Stomach (tissue), 9 donors: ENCODE results near the gene ST14. TPM values are rescaled to one million over a fixed set of nuclear protein-coding genes. Genes with fewer than 3 reads are reported as not detected.

Experiments
- DNase-seq, 2 donors: peaks; one replicate each; pipeline versions ENCODE4 v3.0.0 to v3.0.0-alpha.2; 2013 to 2019
- H3K27ac ChIP-seq, 5 donors: fragments of 200-600 bp in 4 of 5; sonication (generic) in 4 of 5; one replicate each; pipeline ENCODE4 v1.5.1; 2013 to 2019; ENCODE audit warnings: mild to moderate bottlenecking in 1 of 5, moderate library complexity in 1 of 5
- H3K27me3 ChIP-seq, 3 donors: fragments of 200-600 bp; sonication (generic); one replicate each; pipeline ENCODE4 v1.5.1; 2017 to 2019; ENCODE audit warnings: mixed run types in 1 of 3
- H3K36me3 ChIP-seq, 4 donors: fragments of 200-600 bp; sonication (generic); 1 replicate in 3 of 4; 2 replicates in 1 of 4; pipeline ENCODE4 v1.5.1; 2016 to 2019
- H3K4me1 ChIP-seq, 4 donors: fragments of 200-600 bp; sonication (generic); one replicate each; pipeline ENCODE4 v1.5.1; 2016 to 2019
- H3K4me3 ChIP-seq, 4 donors: fragments of 200-600 bp; sonication (generic) in 3 of 4; one replicate each; pipeline ENCODE4 v1.5.1; 2016 to 2019; ENCODE audit warnings: mild to moderate bottlenecking in 1 of 4
- H3K9me3 ChIP-seq, 4 donors: fragments of 200-600 bp; sonication (generic); one replicate each; pipeline ENCODE4 v1.5.1; 2016 to 2019
- EP300 ChIP-seq: sonication (generic); formaldehyde crosslinking; IDR thresholded peaks from one replicate; pipeline ENCODE4 v1.6.1; 2017; ENCODE audit warnings: antibody characterized with exemption
- POLR2A ChIP-seq, 4 donors: fragments of 450-650 bp; IDR thresholded peaks; one replicate each; pipeline ENCODE4 v1.6.1; 2016; ENCODE audit warnings: antibody characterized with exemption in 4 of 4, control low read depth in 2 of 4, mild to moderate bottlenecking in 1 of 4, moderate library complexity in 1 of 4
- POLR2AphosphoS5 ChIP-seq, 3 donors: sonication (generic); formaldehyde crosslinking; IDR thresholded peaks; one replicate each; pipeline ENCODE4 v1.6.1; 2016; ENCODE audit warnings: antibody characterized with exemption in 3 of 3
- whole genome bisulfite sequencing, 5 donors: extraction: QIAGEN DNeasy Blood & Tissue Kit in 3 of 5; methylation state at CpG; one replicate each; pipeline versions ENCODE4 v1.1.5 to v1.1.7; 2013 to 2018; 5-methylcytosine and 5-hydroxymethylcytosine counted together
- intact Hi-C: fragments of 100-400 bp; cut with DNase I; formaldehyde crosslinking; loops from one replicate; pipeline ENCODE4 v1.15.1; 2023; ENCODE audit warnings: low total_unique reads
- polyA plus RNA-seq, 3 donors: library from polyadenylated mRNA; stranded (reverse); fragments of 200-250 nt; gene quantifications; one replicate each; pipeline ENCODE4 v1.2.3, GENCODE V29; 2013
- total RNA-seq, 5 donors: library from RNA; depleted of rRNA; stranded (reverse); fragments of >200 nt; gene quantifications; one replicate each; pipeline versions ENCODE4 v1.1.0 to v1.2.3, GENCODE V29; 2014 to 2016
- TF ChIP-seq, protein P1 (sequence below), 7 experiments: fragments of 450-650 bp in 4 of 7; fragments of 200-600 bp in 3 of 7; sonication (generic) in 3 of 7; IDR thresholded peaks; one replicate each; pipeline ENCODE4 v1.5.1; 2016 to 2019; ENCODE audit warnings: antibody characterized with exemption in 7 of 7, control low read depth in 2 of 7, mild to moderate bottlenecking in 1 of 7
- donor health status: healthy with polysubstance abuse.
- donor health status: Bipolar disorder and iron deficiency.
- donor health status: healthy.

Gene ST14
- total and polyA plus RNA-seq, 8 donors, result 12.4 to 380 (median 50.0) TPM

DNA sequence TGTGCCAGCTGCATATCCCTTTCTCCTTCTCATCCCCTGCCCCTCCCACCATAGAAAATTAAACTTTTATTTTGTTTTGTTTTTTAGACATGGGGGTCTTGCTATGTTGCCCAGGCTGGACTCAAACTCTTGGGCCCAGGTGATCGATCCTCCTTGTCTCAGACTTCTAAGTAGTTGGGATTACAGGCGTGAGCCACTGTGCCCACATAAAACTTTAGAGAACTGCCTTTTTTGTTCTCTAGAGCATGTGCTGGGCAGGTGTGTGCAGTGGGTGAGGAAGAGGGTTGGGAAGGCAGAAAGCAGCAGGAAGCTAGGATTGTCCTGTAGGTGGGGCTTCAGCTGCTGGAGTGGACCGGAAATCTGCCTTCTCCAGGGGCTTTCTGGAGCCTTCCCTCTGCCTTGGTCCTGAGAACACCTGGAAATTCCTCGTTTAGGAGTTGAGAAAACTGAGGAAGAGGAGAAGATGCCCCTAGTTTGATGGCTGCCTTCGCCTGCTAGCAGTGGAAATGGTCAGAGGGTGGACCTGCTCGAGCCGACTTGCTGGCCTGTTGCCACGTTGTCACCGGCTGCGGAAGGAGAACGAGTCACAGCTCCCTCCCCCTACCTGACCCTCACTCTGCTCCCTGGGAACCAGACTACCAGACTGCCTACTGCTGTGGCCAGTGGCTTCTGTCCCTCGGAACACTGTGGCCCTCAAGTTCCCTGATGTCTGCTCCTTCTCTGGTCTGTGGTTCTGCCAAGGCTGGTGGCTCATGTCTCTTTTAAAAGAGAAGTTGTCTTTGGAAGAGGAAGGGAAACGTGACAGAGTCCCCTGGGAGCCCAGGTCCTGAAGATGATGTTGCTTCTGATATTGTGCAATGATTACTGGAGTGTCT lies 4.0 kb downstream of the ST14 start:
- Histone ChIP-seq H3K9me3 (no peaks in the 10 kb centered on the region), H3K4me3 (peak overlapping the region in 2 of 4 donors; percentile 4 to 7), H3K27ac (peak overlapping the region; percentile 44 to 76 (median 66)), H3K36me3 (no peaks in the 10 kb centered on the region), H3K27me3 (peaks cover 0 to 46% (median 0%) of the 10 kb centered on the region in 3 donors), H3K4me1 (peaks cover 32 to 86% (median 59%) of the 10 kb centered on the region in 4 donors)
- 23 to 43% (median 29%) methylated on average over 13 of the region's 13 CpGs for whole genome bisulfite sequencing, 5 donors
- DNase-seq, result peak; percentile 69 to 80
- TF ChIP-seq, protein P1, sequence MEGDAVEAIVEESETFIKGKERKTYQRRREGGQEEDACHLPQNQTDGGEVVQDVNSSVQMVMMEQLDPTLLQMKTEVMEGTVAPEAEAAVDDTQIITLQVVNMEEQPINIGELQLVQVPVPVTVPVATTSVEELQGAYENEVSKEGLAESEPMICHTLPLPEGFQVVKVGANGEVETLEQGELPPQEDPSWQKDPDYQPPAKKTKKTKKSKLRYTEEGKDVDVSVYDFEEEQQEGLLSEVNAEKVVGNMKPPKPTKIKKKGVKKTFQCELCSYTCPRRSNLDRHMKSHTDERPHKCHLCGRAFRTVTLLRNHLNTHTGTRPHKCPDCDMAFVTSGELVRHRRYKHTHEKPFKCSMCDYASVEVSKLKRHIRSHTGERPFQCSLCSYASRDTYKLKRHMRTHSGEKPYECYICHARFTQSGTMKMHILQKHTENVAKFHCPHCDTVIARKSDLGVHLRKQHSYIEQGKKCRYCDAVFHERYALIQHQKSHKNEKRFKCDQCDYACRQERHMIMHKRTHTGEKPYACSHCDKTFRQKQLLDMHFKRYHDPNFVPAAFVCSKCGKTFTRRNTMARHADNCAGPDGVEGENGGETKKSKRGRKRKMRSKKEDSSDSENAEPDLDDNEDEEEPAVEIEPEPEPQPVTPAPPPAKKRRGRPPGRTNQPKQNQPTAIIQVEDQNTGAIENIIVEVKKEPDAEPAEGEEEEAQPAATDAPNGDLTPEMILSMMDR (IDR thresholded peaks at IDR 0.05), result peak in 2 of 7 experiments; percentile 24 to 30
- TF ChIP-seq POLR2A (IDR thresholded peaks at IDR 0.05), result no peak
- TF ChIP-seq EP300, result no peak
- TF ChIP-seq POLR2AphosphoS5 (IDR thresholded peaks at IDR 0.05), result no peak
- intact Hi-C loops, result no loop called here

DNA sequence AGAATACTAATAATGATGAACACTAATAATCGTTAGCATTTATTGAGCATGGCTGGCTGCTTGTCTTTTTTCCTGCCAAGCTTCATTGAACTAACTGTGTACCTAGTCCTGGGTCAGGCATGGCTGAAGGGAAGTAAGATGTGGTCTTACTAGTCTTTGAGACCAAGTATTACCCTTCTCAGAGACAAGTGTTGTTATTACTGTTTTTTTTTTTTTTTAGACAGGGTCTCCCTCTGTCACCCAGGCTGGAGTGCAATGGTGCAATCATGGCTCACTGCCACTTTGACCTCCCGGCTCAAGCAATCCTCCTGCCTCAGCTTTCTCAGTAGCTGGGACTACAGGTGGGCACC lies 4.6 kb downstream of the ST14 start:
- H3K27me3 ChIP-seq, result peaks cover 0 to 41% (median 0%) of the 10 kb centered on the region in 3 donors
- peak overlapping the region in 3 of 5 donors; percentile 66 to 76 (median 67) for H3K27ac ChIP-seq
- WGBS, 5 donors, result 59 to 76% (median 71%) methylated on average over 2 of the region's 2 CpGs
- intact Hi-C loops, result no loop called here
- H3K9me3 ChIP-seq, result no peaks in the 10 kb centered on the region
- peaks cover 31 to 85% (median 56%) of the 10 kb centered on the region in 4 donors for H3K4me1 ChIP-seq
- no peaks in the 10 kb centered on the region for H3K36me3 ChIP-seq
- no peak for TF ChIP-seq POLR2A (IDR thresholded peaks at IDR 0.05)
- TF ChIP-seq EP300, result no peak
- TF ChIP-seq, protein P1 (IDR thresholded peaks at IDR 0.05), result no peak
- no peak for TF ChIP-seq POLR2AphosphoS5 (IDR thresholded peaks at IDR 0.05)
- peak overlapping the region in 1 of 4 donors; percentile 4 for H3K4me3 ChIP-seq
- DNase-seq, result no peak

DNA sequence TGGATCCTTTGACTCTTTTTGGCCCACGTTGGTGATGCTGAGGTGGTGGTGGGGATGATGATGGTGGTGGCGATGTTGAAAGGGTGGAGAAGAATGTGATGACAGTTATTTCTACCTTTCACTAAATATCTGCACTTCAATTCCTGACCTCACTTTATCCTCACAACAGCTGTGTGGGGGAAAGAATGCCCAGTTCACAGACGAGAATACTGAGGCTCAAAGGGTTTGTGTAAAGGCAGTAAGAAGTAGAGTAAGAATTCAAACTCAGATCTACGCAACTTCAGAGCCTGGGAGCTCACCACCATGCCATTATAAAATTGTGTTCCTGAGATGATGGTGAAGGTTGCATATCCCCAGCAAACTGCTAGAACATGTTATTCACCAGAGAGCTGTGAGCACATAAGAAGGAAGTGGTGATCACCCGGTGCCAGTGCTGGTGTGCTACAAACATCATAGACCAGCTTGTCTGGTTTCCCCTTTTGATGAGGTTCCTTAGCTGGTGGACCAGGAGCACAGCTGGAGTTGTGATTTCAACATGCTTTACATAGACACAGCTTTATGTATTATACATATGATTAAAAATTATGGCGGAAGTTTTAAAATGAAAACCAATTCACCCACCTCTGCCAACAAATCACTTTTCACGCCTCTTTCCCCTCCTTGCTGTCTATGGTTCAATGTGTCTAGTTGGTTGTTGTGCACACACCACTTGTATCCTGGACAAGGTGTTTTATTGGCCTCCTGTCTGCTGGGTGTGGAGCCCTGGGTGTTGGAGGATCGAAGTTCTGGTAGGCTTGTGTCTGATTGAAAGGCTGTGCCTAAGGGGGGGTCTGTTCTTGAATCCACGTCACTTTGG lies 6.2 kb downstream of the ST14 start:
- peaks cover 20 to 83% (median 43%) of the 10 kb centered on the region in 4 donors for H3K4me1 ChIP-seq
- H3K4me3 ChIP-seq, result no peak overlapping the region
- peak overlapping the region in 4 of 5 donors; percentile 20 to 66 (median 50) for H3K27ac ChIP-seq
- intact Hi-C loops, result no loop called here
- DNase-seq, result no peak
- H3K27me3 ChIP-seq, result peaks cover 0 to 25% (median 0%) of the 10 kb centered on the region in 3 donors
- H3K9me3 ChIP-seq, result no peaks in the 10 kb centered on the region
- WGBS, 5 donors, result 73 to 80% (median 79%) methylated on average over 9 of the region's 9 CpGs
- no peaks in the 10 kb centered on the region for H3K36me3 ChIP-seq
- no peak for TF ChIP-seq POLR2AphosphoS5 (IDR thresholded peaks at IDR 0.05)
- TF ChIP-seq, protein P1 (IDR thresholded peaks at IDR 0.05), result no peak
- TF ChIP-seq EP300, result no peak

DNA sequence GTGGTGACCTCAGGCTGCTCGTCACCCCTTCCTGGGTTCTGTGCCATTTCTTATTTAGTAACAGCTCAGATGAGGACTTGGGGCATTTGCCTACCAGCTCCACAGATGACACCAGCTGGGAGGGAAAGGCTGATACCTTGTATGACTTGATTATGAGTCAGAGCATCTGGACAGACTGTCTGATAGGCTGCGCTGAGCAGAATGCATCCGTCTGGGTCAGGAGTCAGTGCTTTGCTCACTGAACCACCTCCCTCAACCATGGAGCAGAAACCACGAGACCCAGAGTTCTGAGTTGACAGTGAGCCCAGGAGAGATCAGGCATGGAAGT lies 6.8 kb downstream of the ST14 start:
- Histone ChIP-seq H3K9me3 (no peaks in the 10 kb centered on the region), H3K4me3 (no peak overlapping the region), H3K4me1 (peaks cover 20 to 77% (median 37%) of the 10 kb centered on the region in 4 donors), H3K27me3 (peaks cover 0 to 19% (median 0%) of the 10 kb centered on the region in 3 donors), H3K27ac (peak overlapping the region in 4 of 5 donors; percentile 20 to 66 (median 50)), H3K36me3 (no peaks in the 10 kb centered on the region)
- intact Hi-C loops, result no loop called here
- 35 to 49% (median 44%) methylated on average over 4 of the region's 4 CpGs for WGBS, 5 donors
- peak; percentile 40 to 49 for DNase-seq
- TF ChIP-seq, protein P1 (IDR thresholded peaks at IDR 0.05), result no peak
- peak in 1 of 3 donors; percentile 24 for TF ChIP-seq POLR2AphosphoS5 (IDR thresholded peaks at IDR 0.05)
